GM12878 (cell line): ENCODE measurements around the gene DNAJC27. TPM values are rescaled to one million over a fixed set of nuclear protein-coding genes. Genes with fewer than 3 reads are reported as not detected.
A peak's percentile ranks its signal among the peaks of the same experiment; 100 is the strongest.

Experiments
- ASH2L ChIP-seq: fragments of 300-600, 200-600 bp; sonication (generic); IDR thresholded peaks from 2 replicates; pipeline ENCODE4 v1.6.1; 2017; ENCODE audit warnings: low read depth, mild to moderate bottlenecking, borderline replicate concordance
- GATAD2B ChIP-seq: fragments of 450-650 bp; conservative IDR thresholded peaks from 2 replicates; pipeline ENCODE4 v1.6.1; 2017; ENCODE audit warnings: low read depth, mild to moderate bottlenecking, moderate library complexity
- HCFC1 ChIP-seq: fragments of 150-350 bp; IDR thresholded peaks from 2 replicates; pipeline ENCODE4 v1.6.1; 2014; ENCODE audit warnings: low read length
- IKZF2 ChIP-seq, 2 experiments: fragments of 450-650 bp; IDR thresholded peaks; 2 replicates each; pipeline ENCODE4 v1.6.1; 2017; ENCODE audit warnings: mild to moderate bottlenecking in 2 of 2, moderate library complexity in 2 of 2
- MTA2 ChIP-seq: fragments of 450-650 bp; IDR thresholded peaks from 2 replicates; pipeline ENCODE4 v1.6.1; 2016; ENCODE audit warnings: low read depth, mild to moderate bottlenecking, moderate library complexity
- MXI1 ChIP-seq: fragments of 150-350 bp; IDR thresholded peaks from 2 replicates; pipeline ENCODE4 v1.6.1; 2011; ENCODE audit warnings: low read depth, mild to moderate bottlenecking, inconsistent platforms, low read length, improper control_type of control experiment
- NR2C1 ChIP-seq: fragments of 450-650 bp; IDR thresholded peaks from 2 replicates; pipeline ENCODE4 v1.6.1; 2017; ENCODE audit warnings: antibody characterized with exemption, mild to moderate bottlenecking, moderate library complexity
- NR2F1 ChIP-seq: fragments of 450-650 bp; conservative IDR thresholded peaks from 2 replicates; pipeline ENCODE4 v1.6.1; 2017; ENCODE audit warnings: mild to moderate bottlenecking
- SMARCA5 ChIP-seq: fragments of 450-650 bp; IDR thresholded peaks from 2 replicates; pipeline ENCODE4 v1.6.1; 2017; ENCODE audit warnings: mild to moderate bottlenecking
- TCF3 ChIP-seq: IDR thresholded peaks from 2 replicates; pipeline ENCODE4 v1.6.1; 2012; ENCODE audit warnings: low read depth, mild to moderate bottlenecking, low read length, borderline replicate concordance; ENCODE audit not compliant: insufficient read depth
- TCF7 ChIP-seq: IDR thresholded peaks from 2 replicates; pipeline ENCODE4 v1.6.1; 2014; ENCODE audit warnings: antibody characterized with exemption, borderline replicate concordance
- polyA plus RNA-seq, 11 experiments: library from polyadenylated mRNA; depleted of rRNA in 4 of 11; unstranded in 6 of 11; stranded (reverse) in 5 of 11; fragments of >200 nt; fragmentation: Nextera tagmentation in 4 of 11; fragmentation: Illumina TruSeq in 1 of 11; extraction: Ambion mirVana in 4 of 11; extraction: Trizol in 1 of 11; gene quantifications; 1 replicate in 1 of 11; 2 replicates in 10 of 11; pipeline versions ENCODE4 v1.2.1 to v1.2.3, GENCODE V29; 2011 to 2016; ENCODE audit warnings: inconsistent platforms in 2 of 11, missing spikeins in 2 of 11, low read depth in 1 of 11
- total RNA-seq, 4 experiments: library from RNA; depleted of rRNA in 3 of 4; stranded (reverse); fragments of >200 nt in 3 of 4; fragmentation: Illumina TruSeq in 1 of 4; extraction: Trizol in 1 of 4; gene quantifications; 2 replicates each; pipeline versions ENCODE4 v1.2.1 to v1.2.3, GENCODE V29; 2013 to 2021
- TF ChIP-seq, protein P1 (sequence below): fragments of 450-650 bp; IDR thresholded peaks from 2 replicates; pipeline ENCODE4 v1.6.1; 2018; ENCODE audit warnings: mild to moderate bottlenecking, low read depth, moderate library complexity; ENCODE audit not compliant: partially characterized antibody
- TF ChIP-seq, protein P2 (sequence below): fragments of 450-650 bp; IDR thresholded peaks from 2 replicates; pipeline ENCODE4 v1.6.1; 2016; ENCODE audit warnings: mild to moderate bottlenecking, moderate library complexity, borderline replicate concordance
- TF ChIP-seq, protein P3 (sequence below): fragments of 450-650 bp; conservative IDR thresholded peaks from 2 replicates; pipeline ENCODE4 v1.6.1; 2017; ENCODE audit warnings: mild to moderate bottlenecking, moderate library complexity
- TF ChIP-seq, protein P4 (sequence below): fragments of 450-650 bp; IDR thresholded peaks from 2 replicates; pipeline ENCODE4 v1.6.1; 2017; ENCODE audit warnings: mild to moderate bottlenecking, moderate library complexity

Gene DNAJC27
- total and polyA plus RNA-seq, 10 of the 15 experiments (the other 5 are each of a cell fraction or from before 2014, with no cell fraction given), result 0.95 to 9.6 (median 3.7) TPM

DNA sequence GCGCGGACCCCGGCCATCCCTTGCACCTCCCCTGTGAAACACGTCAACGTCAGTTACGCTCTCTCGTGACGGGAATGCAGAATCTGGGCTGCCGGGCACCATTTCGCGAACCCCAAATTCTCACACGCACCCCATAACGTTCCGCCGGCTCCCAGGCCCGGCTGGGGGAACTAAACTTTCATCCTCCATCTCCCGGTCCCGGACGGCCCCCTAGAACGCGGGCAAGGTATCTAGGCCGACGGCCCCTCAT is 544 bp downstream of the DNAJC27 start (continued):
- TF ChIP-seq HCFC1 (no peak), NR2C1 (no peak), IKZF2 (IDR thresholded peaks at IDR 0.05) (0 out of 4 replicates have a peak, but pooled peaks of 1 of the 2 experiments have one; percentile 8), MTA2 (peak; percentile 48; the same call in 1 of the 2 replicates), ASH2L (no peak), GATAD2B (no peak), SMARCA5 (peak; percentile 35; the same call in 1 of the 2 replicates), MXI1 (no peak), NR2F1 (no peak), TCF3 (no peak), TCF7 (no peak)
- TF ChIP-seq, protein P1, sequence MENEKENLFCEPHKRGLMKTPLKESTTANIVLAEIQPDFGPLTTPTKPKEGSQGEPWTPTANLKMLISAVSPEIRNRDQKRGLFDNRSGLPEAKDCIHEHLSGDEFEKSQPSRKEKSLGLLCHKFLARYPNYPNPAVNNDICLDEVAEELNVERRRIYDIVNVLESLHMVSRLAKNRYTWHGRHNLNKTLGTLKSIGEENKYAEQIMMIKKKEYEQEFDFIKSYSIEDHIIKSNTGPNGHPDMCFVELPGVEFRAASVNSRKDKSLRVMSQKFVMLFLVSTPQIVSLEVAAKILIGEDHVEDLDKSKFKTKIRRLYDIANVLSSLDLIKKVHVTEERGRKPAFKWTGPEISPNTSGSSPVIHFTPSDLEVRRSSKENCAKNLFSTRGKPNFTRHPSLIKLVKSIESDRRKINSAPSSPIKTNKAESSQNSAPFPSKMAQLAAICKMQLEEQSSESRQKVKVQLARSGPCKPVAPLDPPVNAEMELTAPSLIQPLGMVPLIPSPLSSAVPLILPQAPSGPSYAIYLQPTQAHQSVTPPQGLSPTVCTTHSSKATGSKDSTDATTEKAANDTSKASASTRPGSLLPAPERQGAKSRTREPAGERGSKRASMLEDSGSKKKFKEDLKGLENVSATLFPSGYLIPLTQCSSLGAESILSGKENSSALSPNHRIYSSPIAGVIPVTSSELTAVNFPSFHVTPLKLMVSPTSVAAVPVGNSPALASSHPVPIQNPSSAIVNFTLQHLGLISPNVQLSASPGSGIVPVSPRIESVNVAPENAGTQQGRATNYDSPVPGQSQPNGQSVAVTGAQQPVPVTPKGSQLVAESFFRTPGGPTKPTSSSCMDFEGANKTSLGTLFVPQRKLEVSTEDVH, result no peak
- TF ChIP-seq, protein P2, sequence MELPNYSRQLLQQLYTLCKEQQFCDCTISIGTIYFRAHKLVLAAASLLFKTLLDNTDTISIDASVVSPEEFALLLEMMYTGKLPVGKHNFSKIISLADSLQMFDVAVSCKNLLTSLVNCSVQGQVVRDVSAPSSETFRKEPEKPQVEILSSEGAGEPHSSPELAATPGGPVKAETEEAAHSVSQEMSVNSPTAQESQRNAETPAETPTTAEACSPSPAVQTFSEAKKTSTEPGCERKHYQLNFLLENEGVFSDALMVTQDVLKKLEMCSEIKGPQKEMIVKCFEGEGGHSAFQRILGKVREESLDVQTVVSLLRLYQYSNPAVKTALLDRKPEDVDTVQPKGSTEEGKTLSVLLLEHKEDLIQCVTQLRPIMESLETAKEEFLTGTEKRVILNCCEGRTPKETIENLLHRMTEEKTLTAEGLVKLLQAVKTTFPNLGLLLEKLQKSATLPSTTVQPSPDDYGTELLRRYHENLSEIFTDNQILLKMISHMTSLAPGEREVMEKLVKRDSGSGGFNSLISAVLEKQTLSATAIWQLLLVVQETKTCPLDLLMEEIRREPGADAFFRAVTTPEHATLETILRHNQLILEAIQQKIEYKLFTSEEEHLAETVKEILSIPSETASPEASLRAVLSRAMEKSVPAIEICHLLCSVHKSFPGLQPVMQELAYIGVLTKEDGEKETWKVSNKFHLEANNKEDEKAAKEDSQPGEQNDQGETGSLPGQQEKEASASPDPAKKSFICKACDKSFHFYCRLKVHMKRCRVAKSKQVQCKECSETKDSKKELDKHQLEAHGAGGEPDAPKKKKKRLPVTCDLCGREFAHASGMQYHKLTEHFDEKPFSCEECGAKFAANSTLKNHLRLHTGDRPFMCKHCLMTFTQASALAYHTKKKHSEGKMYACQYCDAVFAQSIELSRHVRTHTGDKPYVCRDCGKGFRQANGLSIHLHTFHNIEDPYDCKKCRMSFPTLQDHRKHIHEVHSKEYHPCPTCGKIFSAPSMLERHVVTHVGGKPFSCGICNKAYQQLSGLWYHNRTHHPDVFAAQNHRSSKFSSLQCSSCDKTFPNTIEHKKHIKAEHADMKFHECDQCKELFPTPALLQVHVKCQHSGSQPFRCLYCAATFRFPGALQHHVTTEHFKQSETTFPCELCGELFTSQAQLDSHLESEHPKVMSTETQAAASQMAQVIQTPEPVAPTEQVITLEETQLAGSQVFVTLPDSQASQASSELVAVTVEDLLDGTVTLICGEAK, result no peak
- TF ChIP-seq, protein P3, sequence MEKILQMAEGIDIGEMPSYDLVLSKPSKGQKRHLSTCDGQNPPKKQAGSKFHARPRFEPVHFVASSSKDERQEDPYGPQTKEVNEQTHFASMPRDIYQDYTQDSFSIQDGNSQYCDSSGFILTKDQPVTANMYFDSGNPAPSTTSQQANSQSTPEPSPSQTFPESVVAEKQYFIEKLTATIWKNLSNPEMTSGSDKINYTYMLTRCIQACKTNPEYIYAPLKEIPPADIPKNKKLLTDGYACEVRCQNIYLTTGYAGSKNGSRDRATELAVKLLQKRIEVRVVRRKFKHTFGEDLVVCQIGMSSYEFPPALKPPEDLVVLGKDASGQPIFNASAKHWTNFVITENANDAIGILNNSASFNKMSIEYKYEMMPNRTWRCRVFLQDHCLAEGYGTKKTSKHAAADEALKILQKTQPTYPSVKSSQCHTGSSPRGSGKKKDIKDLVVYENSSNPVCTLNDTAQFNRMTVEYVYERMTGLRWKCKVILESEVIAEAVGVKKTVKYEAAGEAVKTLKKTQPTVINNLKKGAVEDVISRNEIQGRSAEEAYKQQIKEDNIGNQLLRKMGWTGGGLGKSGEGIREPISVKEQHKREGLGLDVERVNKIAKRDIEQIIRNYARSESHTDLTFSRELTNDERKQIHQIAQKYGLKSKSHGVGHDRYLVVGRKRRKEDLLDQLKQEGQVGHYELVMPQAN, result no peak; the same call in none of the 2 replicates
- TF ChIP-seq, protein P4, sequence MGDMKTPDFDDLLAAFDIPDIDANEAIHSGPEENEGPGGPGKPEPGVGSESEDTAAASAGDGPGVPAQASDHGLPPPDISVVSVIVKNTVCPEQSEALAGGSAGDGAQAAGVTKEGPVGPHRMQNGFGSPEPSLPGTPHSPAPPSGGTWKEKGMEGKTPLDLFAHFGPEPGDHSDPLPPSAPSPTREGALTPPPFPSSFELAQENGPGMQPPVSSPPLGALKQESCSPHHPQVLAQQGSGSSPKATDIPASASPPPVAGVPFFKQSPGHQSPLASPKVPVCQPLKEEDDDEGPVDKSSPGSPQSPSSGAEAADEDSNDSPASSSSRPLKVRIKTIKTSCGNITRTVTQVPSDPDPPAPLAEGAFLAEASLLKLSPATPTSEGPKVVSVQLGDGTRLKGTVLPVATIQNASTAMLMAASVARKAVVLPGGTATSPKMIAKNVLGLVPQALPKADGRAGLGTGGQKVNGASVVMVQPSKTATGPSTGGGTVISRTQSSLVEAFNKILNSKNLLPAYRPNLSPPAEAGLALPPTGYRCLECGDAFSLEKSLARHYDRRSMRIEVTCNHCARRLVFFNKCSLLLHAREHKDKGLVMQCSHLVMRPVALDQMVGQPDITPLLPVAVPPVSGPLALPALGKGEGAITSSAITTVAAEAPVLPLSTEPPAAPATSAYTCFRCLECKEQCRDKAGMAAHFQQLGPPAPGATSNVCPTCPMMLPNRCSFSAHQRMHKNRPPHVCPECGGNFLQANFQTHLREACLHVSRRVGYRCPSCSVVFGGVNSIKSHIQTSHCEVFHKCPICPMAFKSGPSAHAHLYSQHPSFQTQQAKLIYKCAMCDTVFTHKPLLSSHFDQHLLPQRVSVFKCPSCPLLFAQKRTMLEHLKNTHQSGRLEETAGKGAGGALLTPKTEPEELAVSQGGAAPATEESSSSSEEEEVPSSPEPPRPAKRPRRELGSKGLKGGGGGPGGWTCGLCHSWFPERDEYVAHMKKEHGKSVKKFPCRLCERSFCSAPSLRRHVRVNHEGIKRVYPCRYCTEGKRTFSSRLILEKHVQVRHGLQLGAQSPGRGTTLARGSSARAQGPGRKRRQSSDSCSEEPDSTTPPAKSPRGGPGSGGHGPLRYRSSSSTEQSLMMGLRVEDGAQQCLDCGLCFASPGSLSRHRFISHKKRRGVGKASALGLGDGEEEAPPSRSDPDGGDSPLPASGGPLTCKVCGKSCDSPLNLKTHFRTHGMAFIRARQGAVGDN, result no peak
